ENCODE data around the gene TBC1D21.

TBC1D21 gene

GRCh38 chr15:73873456-73873855 lies at the start of gene TBC1D21:
TBC1D21 (plus strand) TSS chr15:73873564; CDS start chr15:73873710, 146 bp downstream.
- no peak for DNase-seq (ENCODE audit: low read depth in 3 of 3)

- no peak for DNase-seq (ENCODE audit: low read depth in 3 of 3)
Observed at GRCh38 chr15:73826711-73827251, 46.6 kb upstream of the TBC1D21 start.

GRCh38 chr15:73829523-73829922 lies 43.8 kb upstream of the TBC1D21 start:
- no peak for DNase-seq (ENCODE audit: low read depth in 3 of 3)

- DNase-seq (ENCODE audit: low read depth in 3 of 3), result no peak
Observed at GRCh38 chr15:73832657-73833056, 40.7 kb upstream of the TBC1D21 start.

GRCh38 chr15:73836845-73837244 lies 36.5 kb upstream of the TBC1D21 start:
- DNase-seq (ENCODE audit: low read depth in 3 of 3), result no peak

GRCh38 chr15:73838831-73839426 lies 34.4 kb upstream of the TBC1D21 start:
- no peak for DNase-seq (ENCODE audit: low read depth in 3 of 3)

GRCh38 chr15:73839699-73840377 lies 33.5 kb upstream of the TBC1D21 start:
- no peak for DNase-seq (ENCODE audit: low read depth in 3 of 3)

- no peak for DNase-seq (ENCODE audit: low read depth in 3 of 3)
Observed at GRCh38 chr15:73840771-73841170, 32.6 kb upstream of the TBC1D21 start.

- no peak for DNase-seq (ENCODE audit: low read depth in 3 of 3)
Observed at GRCh38 chr15:73841756-73842725, 31.3 kb upstream of the TBC1D21 start.

GRCh38 chr15:73843787-73844186 lies 29.6 kb upstream of the TBC1D21 start:
- DNase-seq (ENCODE audit: low read depth in 3 of 3), result no peak

GRCh38 chr15:73844356-73844755 lies 29.0 kb upstream of the TBC1D21 start:
- DNase-seq (ENCODE audit: low read depth in 3 of 3), result no peak

- DNase-seq (ENCODE audit: low read depth in 3 of 3), result no peak
Observed at GRCh38 chr15:73845507-73845906, 27.9 kb upstream of the TBC1D21 start.

- DNase-seq (ENCODE audit: low read depth in 3 of 3), result no peak
Observed at GRCh38 chr15:73845907-73846306, 27.5 kb upstream of the TBC1D21 start.

- no peak for DNase-seq (ENCODE audit: low read depth in 3 of 3)
Observed at GRCh38 chr15:73849641-73850040, 23.7 kb upstream of the TBC1D21 start.

GRCh38 chr15:73850228-73850627 lies 23.1 kb upstream of the TBC1D21 start:
- no peak for DNase-seq (ENCODE audit: low read depth in 3 of 3)

GRCh38 chr15:73851689-73852088 lies 21.7 kb upstream of the TBC1D21 start:
- peak; percentile 5 to 9 (median 9) for DNase-seq (ENCODE audit: low read depth in 3 of 3)

GRCh38 chr15:73852507-73852906 lies 20.9 kb upstream of the TBC1D21 start:
- DNase-seq (ENCODE audit: low read depth in 3 of 3), result no peak

- DNase-seq (ENCODE audit: low read depth in 3 of 3), result no peak
Observed at GRCh38 chr15:73854265-73854664, 19.1 kb upstream of the TBC1D21 start.

GRCh38 chr15:73856458-73857192 lies 16.7 kb upstream of the TBC1D21 start:
- DNase-seq (ENCODE audit: low read depth in 3 of 3), result no peak

- DNase-seq (ENCODE audit: low read depth in 3 of 3), result no peak
Observed at GRCh38 chr15:73857193-73857920, 16.0 kb upstream of the TBC1D21 start.

- DNase-seq (ENCODE audit: low read depth in 3 of 3), result no peak
Observed at GRCh38 chr15:73858062-73858461, 15.3 kb upstream of the TBC1D21 start.

All from stimulated activated CD4-positive, alpha-beta T cell treated with anti-CD3 and anti-CD28 coated beads, TNF-alpha, amount 100 ng/mL, for 24 hours (primary cell).